IPS-18c (cell line): ENCODE results near the gene RNLS.

Source experiments
- H3K4me3 ChIP-seq: 2 replicates; pipeline ENCODE4 v1.7.0; 2013; ENCODE audit warnings: low read depth, mild to moderate bottlenecking, low read length, moderate library complexity; ENCODE audit not compliant: insufficient read depth
- H3K9me3 ChIP-seq: one replicate; pipeline ENCODE4 v1.6.1; 2013; ENCODE audit warnings: mild to moderate bottlenecking, low read length, moderate library complexity; ENCODE audit not compliant: control insufficient read depth, insufficient read depth

RNLS gene

DNA sequence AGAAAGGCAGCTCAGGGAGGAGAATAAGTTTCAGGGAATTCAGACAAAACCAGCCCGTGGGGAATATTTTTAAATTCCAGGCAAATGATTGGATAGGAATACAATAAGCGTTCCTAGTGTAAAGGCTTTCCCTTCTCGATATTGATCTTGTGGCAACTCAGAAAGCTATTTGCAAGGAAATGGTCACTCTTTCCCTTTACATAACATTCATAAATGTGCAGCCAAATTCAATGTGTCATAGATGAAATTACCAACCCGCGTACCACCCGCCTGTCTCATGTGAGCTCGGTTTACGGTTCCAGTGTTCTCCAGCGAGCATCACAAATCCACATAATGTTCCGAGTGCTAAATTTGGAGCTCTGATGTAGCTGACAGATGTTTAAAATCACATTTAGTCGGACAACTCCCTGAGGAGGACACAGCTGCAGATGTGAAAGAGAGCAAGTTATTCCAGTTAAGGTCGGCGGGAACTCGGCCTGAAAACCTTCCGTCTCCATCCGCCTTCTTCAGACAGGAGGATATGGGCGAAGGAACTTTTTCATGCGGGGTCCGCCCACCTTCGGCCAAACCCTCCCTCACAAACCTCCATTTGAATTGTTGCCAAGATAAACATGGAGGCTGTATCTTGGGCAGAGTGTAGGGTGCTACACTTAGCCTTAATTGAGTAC is 327.0 kb downstream of the RNLS start:
- no peak overlapping the region for H3K4me3 ChIP-seq
- no peaks in the 10 kb centered on the region for H3K9me3 ChIP-seq

GRCh38 chr10:88254091-88254490 is 329.0 kb downstream of the RNLS start:
- H3K9me3 ChIP-seq = no peaks in the 10 kb centered on the region

DNA sequence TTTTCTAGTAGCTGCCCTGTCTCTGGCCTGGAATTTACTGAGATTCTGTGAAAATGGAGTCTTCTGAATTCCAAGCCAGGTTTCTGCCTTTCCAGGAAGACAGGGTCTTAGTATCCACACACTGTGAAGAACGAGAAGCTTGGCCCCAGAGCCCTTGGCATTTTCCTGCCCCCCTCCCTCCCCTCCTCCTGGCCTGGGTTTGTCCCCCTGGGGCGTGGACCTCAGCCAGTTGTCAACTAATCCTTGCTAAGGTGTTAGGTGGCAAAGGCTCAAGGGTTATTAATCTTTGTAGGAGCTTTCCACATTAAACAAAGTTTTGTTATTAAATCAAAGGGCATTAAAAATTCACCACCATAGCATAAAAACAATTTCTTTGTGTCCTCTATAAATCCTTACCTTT is 329.5 kb downstream of the RNLS start:
- no peaks in the 10 kb centered on the region for H3K9me3 ChIP-seq
- H3K4me3 ChIP-seq = no peak overlapping the region

More at GRCh38 chr10:88254091-88254490, 329.0 kb downstream of the RNLS start:
- no peak overlapping the region for H3K4me3 ChIP-seq

DNA sequence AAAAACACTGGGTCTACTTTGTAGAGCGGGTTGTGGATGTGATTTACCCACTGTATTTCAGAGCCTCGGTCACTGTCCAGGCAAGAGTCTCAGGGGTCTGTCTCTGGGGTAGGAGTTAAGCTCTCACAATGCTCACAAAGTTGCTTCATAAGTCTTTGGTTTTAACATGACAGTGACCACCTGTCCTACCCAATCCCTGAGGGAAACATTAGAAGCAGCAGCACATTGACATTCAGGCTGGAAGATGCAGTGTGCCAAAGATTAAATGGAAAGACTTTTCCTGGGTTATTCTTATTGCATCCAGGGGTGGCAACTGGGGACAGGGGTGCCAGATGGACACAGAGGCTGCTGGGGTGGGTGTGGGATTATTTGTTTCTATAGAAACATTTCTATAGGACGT is 330.0 kb downstream of the RNLS start:
- H3K9me3 ChIP-seq = no peaks in the 10 kb centered on the region
- H3K4me3 ChIP-seq = no peak overlapping the region

- no peak overlapping the region for H3K4me3 ChIP-seq
- H3K9me3 ChIP-seq = no peaks in the 10 kb centered on the region
Measured at GRCh38 chr10:88249450-88249849, 333.7 kb downstream of the RNLS start.

DNA sequence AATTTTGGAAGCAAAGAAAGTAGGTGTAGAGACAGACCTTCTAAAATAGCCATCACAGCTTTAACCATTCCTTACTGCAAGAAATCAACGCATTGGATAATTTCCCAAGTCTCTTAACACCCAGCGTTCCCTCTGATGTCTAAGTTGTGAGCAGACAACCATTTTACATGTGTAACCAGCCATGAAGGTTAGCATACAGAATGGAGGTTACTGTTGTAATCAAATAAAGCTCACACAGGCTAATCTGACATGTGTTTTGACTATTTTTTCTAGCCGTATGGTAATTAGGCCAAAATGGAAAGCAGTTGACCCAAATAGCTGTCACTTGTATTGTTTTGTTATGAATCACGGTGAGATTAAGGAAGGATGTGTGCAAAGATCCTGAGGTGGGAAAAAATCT is 336.4 kb downstream of the RNLS start:
- no peak overlapping the region for H3K4me3 ChIP-seq
- H3K9me3 ChIP-seq = no peaks in the 10 kb centered on the region

DNA sequence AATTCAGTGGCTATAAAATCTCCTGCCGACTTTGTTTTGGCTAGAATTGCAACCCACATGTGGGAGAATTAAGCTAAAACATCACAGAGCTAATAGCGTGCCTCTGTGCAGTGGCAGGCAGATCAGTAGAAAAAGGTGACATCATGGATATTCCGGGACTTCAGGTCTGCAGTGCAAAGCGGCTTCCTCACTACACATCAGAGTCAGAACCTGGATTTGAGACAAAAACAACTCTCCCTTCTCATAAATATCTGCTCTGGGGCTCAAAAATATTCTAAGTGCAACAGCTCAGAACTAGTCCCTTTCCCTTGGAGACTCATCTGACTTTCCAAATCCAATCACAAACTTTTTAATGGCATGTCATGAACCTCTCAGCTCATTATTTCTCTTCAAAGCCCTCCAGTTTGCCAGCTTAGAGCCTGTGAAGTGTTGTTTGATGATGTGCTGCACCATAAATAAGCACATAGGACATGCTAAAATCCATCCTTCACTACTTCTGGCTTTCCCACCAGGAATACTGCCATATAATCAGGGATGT is 337.1 kb downstream of the RNLS start:
- no peaks in the 10 kb centered on the region for H3K9me3 ChIP-seq
- no peak overlapping the region for H3K4me3 ChIP-seq

- H3K4me3 ChIP-seq = no peak overlapping the region
- no peaks in the 10 kb centered on the region for H3K9me3 ChIP-seq
Measured at GRCh38 chr10:88244781-88245625, 338.1 kb downstream of the RNLS start.

- Histone ChIP-seq H3K9me3 (no peaks in the 10 kb centered on the region), H3K4me3 (no peak overlapping the region)
Measured at GRCh38 chr10:88243836-88244730, 339.0 kb downstream of the RNLS start.

GRCh38 chr10:88243202-88243744 is 339.8 kb downstream of the RNLS start:
- no peak overlapping the region for H3K4me3 ChIP-seq
- no peaks in the 10 kb centered on the region for H3K9me3 ChIP-seq

- Histone ChIP-seq H3K9me3 (no peaks in the 10 kb centered on the region), H3K4me3 (no peak overlapping the region)
Measured at GRCh38 chr10:88241501-88241900, 341.6 kb downstream of the RNLS start.

GRCh38 chr10:88239212-88239611 is 343.9 kb downstream of the RNLS start:
- Histone ChIP-seq H3K9me3 (no peaks in the 10 kb centered on the region), H3K4me3 (no peak overlapping the region)

DNA sequence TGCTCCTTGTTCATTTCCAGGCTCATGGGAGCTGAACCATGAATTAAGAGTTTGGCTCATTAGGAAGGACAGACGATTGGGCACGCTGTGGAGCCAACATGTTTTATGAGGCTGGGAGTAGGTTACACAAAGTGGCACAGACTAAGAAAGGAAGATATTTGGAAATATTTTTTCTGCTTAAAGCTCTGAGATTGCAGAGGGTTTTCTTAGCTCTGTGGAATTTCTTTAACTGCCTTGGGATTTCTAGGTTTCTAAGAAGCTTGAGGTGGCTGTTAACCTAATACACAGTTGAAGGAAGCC is 344.6 kb downstream of the RNLS start:
- Histone ChIP-seq H3K4me3 (no peak overlapping the region), H3K9me3 (no peaks in the 10 kb centered on the region)

GRCh38 chr10:88237896-88238614 is 345.1 kb downstream of the RNLS start:
- Histone ChIP-seq H3K9me3 (no peaks in the 10 kb centered on the region), H3K4me3 (no peak overlapping the region)

DNA sequence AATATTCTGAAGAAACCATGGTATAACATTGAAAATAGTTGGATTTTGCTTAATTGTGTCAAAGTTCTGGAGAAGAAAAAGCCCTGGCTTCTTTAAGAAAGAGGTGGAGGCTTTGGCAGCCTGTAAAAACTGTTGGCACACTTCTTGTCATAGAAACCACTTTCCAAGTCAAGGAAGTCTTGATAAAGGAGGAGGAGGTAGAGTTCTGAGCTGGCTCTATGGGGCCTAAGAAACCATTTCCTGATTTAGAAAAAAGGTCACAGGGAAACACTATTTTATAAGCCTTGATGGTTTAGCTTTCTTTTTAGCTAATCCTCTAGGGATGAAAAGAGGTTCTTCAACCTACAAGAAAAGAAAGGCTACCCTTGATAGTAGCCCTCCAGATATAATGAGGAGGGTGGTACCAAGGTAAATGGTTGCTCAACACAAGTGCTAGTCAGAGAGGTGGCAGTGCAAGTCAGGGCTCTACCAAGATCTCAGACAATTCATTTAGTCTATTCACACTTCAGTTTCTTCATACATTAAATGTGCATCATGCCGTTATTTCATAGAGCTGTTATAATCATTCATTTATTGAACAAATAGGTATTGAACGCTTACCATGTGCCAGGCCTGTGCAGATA is 346.9 kb downstream of the RNLS start:
- H3K4me3 ChIP-seq = no peak overlapping the region
- no peaks in the 10 kb centered on the region for H3K9me3 ChIP-seq

DNA sequence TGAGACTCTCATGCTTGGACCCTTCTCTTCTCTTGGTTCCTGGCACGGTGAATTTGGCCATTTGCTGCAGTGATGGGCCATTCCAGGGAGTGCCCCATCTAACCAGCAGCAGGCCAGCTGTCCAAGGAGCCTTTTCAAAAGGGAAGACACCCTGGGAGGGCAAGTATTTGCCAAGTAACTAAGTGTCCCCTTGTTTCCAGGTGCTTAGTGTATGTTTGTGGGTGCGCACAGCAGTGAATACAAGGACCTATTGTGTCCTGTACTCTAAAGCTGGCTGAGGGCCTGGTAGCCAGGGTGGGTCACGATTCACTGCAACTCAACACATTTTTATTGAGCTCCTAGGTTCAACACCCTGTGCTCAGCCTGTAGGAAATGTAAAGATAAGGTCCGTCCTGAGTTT is 348.8 kb downstream of the RNLS start:
- H3K4me3 ChIP-seq = no peak overlapping the region
- no peaks in the 10 kb centered on the region for H3K9me3 ChIP-seq
